GM12891 (cell line): ENCODE results near the gene DSTN.

ENCODE experiments used
- PAX5 ChIP-seq: IDR thresholded peaks from 2 replicates; pipeline ENCODE4 v1.6.1; 2011; ENCODE audit warnings: low read length, moderate library complexity, mild to moderate bottlenecking; ENCODE audit not compliant: insufficient read depth, severe bottlenecking
- POLR2A ChIP-seq: IDR thresholded peaks from 2 replicates; pipeline ENCODE4 v1.6.1; 2011; ENCODE audit warnings: low read depth, low read length, control low read depth
- POLR2AphosphoS5 ChIP-seq: IDR thresholded peaks from 2 replicates; pipeline ENCODE4 v1.6.1; 2011; ENCODE audit warnings: low read depth, low read length, control low read depth
- TAF1 ChIP-seq: IDR thresholded peaks from 2 replicates; pipeline ENCODE4 v1.6.1; 2011; ENCODE audit warnings: low read depth, low read length, control low read depth

DNA sequence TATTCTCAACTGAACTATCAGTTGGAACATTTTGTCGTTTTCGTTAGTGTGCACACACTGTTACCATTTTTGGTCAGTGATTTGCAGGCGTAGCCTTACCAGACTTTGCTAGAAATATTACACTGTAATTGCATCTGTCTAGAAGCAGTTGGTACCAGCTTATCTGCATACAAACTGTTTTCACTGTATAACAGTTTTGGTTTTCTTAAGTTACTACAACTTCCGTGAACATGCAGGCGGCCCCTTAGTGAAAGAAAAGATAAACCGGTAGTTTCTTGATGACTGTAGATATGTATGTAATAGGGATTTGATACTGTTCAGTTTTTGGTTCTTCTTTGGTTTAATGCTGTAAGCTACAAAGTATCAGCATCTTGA lies 1.3 kb downstream of the DSTN start:
- TF ChIP-seq POLR2AphosphoS5 (no peak), POLR2A (no peak), TAF1 (no peak), PAX5 (no peak)
